GM23248 (cell line): ENCODE measurements around the gene SEMA6D. TPM values are rescaled to one million over a fixed set of nuclear protein-coding genes. Genes with fewer than 3 reads are reported as not detected.

Source experiments
- DNase-seq: peaks from one replicate; pipeline ENCODE4 v3.0.0-alpha.2; 2015
- H2AFZ ChIP-seq: fragments of 200-600 bp; sonication (generic); 2 replicates; pipeline ENCODE4 v1.6.1; 2016; ENCODE audit warnings: antibody characterized with exemption
- H3F3A ChIP-seq: fragments of 200-600 bp; sonication (generic); 2 replicates; pipeline ENCODE4 v1.6.1; 2016; ENCODE audit warnings: mild to moderate bottlenecking, antibody characterized with exemption, mixed run types; ENCODE audit not compliant: insufficient read depth
- H3K27ac ChIP-seq: fragments of 200-600 bp; sonication (generic); 2 replicates; pipeline ENCODE4 v1.5.1; 2016; ENCODE audit warnings: mild to moderate bottlenecking
- H3K27me3 ChIP-seq: fragments of 200-600 bp; sonication (generic); replicated peaks from 2 replicates; pipeline ENCODE4 v1.6.1; 2016; ENCODE audit warnings: mild to moderate bottlenecking; ENCODE audit not compliant: insufficient read depth
- H3K36me3 ChIP-seq: fragments of 200-600 bp; sonication (generic); 2 replicates; pipeline ENCODE4 v1.6.1; 2016; ENCODE audit warnings: low read depth, mild to moderate bottlenecking
- H3K4me1 ChIP-seq: fragments of 200-600 bp; sonication (generic); 2 replicates; pipeline ENCODE4 v1.6.1; 2016; ENCODE audit warnings: mild to moderate bottlenecking; ENCODE audit not compliant: insufficient read depth
- H3K4me2 ChIP-seq: fragments of 200-600 bp; sonication (generic); one replicate; pipeline ENCODE4 v1.6.1; 2016; ENCODE audit warnings: mild to moderate bottlenecking; ENCODE audit not compliant: unreplicated experiment
- H3K4me3 ChIP-seq: fragments of 200-600 bp; sonication (generic); 2 replicates; pipeline ENCODE4 v1.5.1; 2016; ENCODE audit warnings: mild to moderate bottlenecking
- H3K79me2 ChIP-seq: fragments of 200-600 bp; sonication (generic); 2 replicates; pipeline ENCODE4 v1.6.1; 2016; ENCODE audit warnings: mild to moderate bottlenecking; ENCODE audit not compliant: insufficient read depth
- H3K9ac ChIP-seq: fragments of 200-600 bp; sonication (generic); 2 replicates; pipeline ENCODE4 v1.6.1; 2016; ENCODE audit warnings: mild to moderate bottlenecking
- H3K9me2 ChIP-seq: fragments of 200-600 bp; sonication (generic); 2 replicates; pipeline ENCODE4 v1.6.1; 2016; ENCODE audit warnings: mixed run types, mild to moderate bottlenecking, moderate library complexity; ENCODE audit not compliant: insufficient read depth
- H3K9me3 ChIP-seq: fragments of 200-600 bp; sonication (generic); one replicate; pipeline ENCODE4 v1.6.1; 2017; ENCODE audit warnings: low read depth
- H4K20me1 ChIP-seq: fragments of 200-600 bp; sonication (generic); 2 replicates; pipeline ENCODE4 v1.6.0; 2016; ENCODE audit not compliant: insufficient read depth
- EZH2 ChIP-seq: fragments of 200-600 bp; sonication (generic); IDR thresholded peaks from 2 replicates; pipeline ENCODE4 v1.6.1; 2018; ENCODE audit warnings: antibody characterized with exemption, mild to moderate bottlenecking; ENCODE audit not compliant: insufficient read depth, poor library complexity, severe bottlenecking
- EZH2phosphoT487 ChIP-seq: fragments of 200-600 bp; sonication (generic); IDR thresholded peaks from 2 replicates; pipeline ENCODE4 v1.6.1; 2018; ENCODE audit warnings: antibody characterized with exemption, moderate library complexity, mild to moderate bottlenecking, low read depth; ENCODE audit not compliant: insufficient read depth
- WGBS, 2 experiments: methylation state at CpG; one replicate each; pipeline ENCODE4 v1.1.6; 2015 to 2017; ENCODE audit warnings: low lambda C conversion rate in 2 of 2, low coverage in 1 of 2; ENCODE audit errors: missing lambda C conversion rate in 2 of 2; 5-methylcytosine and 5-hydroxymethylcytosine counted together
- in situ Hi-C: fragments of 300-500 bp; cut with MboI; formaldehyde crosslinking; loops from 2 replicates; pipeline ENCODE4 v1.15.0; 2020
- polyA plus RNA-seq: library from polyadenylated mRNA; unstranded; fragments of >200 nt; fragmentation: Nextera tagmentation; extraction: Ambion mirVana; gene quantifications from 2 replicates; pipeline ENCODE4 v1.2.1, GENCODE V29; 2016
- total RNA-seq: library from RNA; depleted of rRNA; stranded (reverse); fragments of >200 nt; shearing (Covaris generic); gene quantifications from 2 replicates; pipeline ENCODE4 v1.2.3, GENCODE V29; 2014

Gene SEMA6D
- total and polyA plus RNA-seq, 2 experiments from 2014 or later = 0.86 to 1.4 TPM

- no peaks in the 10 kb centered on the region for H3K9me2 ChIP-seq
- peaks cover 12% of the 10 kb centered on the region for H3F3A ChIP-seq
- H3K27ac ChIP-seq = no peak overlapping the region
- no peak overlapping the region; the same call in 1 of the 2 replicates for H2AFZ ChIP-seq
- H3K79me2 ChIP-seq = no peaks in the 10 kb centered on the region
- H4K20me1 ChIP-seq = no peaks in the 10 kb centered on the region
- DNase-seq = peak; percentile 55
- WGBS, 2 experiments = 63 to 64% methylated on average over 3 of the region's 3 CpGs
- H3K9me3 ChIP-seq = no peaks in the 10 kb centered on the region
- H3K4me1 ChIP-seq = peaks cover 19% of the 10 kb centered on the region
- no peak overlapping the region for H3K4me3 ChIP-seq
- no peak overlapping the region for H3K9ac ChIP-seq
- H3K36me3 ChIP-seq = no peaks in the 10 kb centered on the region
- H3K4me2 ChIP-seq = no peak overlapping the region
- no peak for TF ChIP-seq EZH2
- TF ChIP-seq EZH2phosphoT487 = no peak
- in situ Hi-C loops = no loop called here
- no peaks in the 10 kb centered on the region for H3K27me3 ChIP-seq
Observed at GRCh38 chr15:47685141-47685870, 32.0 kb upstream of the SEMA6D start.

- Histone ChIP-seq H3K9me2 (no peaks in the 10 kb centered on the region), H2AFZ (peak overlapping the region; percentile 41; the same call in 1 of the 2 replicates), H3K4me3 (peak overlapping the region; percentile 20; the same call in 1 of the 2 replicates), H3K9ac (no peak overlapping the region), H4K20me1 (no peaks in the 10 kb centered on the region), H3K79me2 (no peaks in the 10 kb centered on the region), H3K27me3 (no peaks in the 10 kb centered on the region), H3K4me1 (peaks cover 19% of the 10 kb centered on the region), H3F3A (peaks cover 12% of the 10 kb centered on the region), H3K9me3 (no peaks in the 10 kb centered on the region), H3K4me2 (peak overlapping the region; percentile 35), H3K27ac (peak overlapping the region; percentile 5; the same call in 1 of the 2 replicates), H3K36me3 (no peaks in the 10 kb centered on the region)
- peak; percentile 78 for DNase-seq
- no peak for TF ChIP-seq EZH2
- TF ChIP-seq EZH2phosphoT487 = no peak
- 13 to 15% methylated on average over 4 of the region's 4 CpGs for WGBS, 2 experiments
- in situ Hi-C loops = no loop called here
Observed at GRCh38 chr15:47688573-47689086, 28.7 kb upstream of the SEMA6D start.

GRCh38 chr15:47689660-47690059, 27.6 kb upstream of the SEMA6D start:
- H3K9me2 ChIP-seq = no peaks in the 10 kb centered on the region
- H3K27ac ChIP-seq = no peak overlapping the region
- no peak for DNase-seq
- no peak overlapping the region for H3K4me2 ChIP-seq
- H3K9me3 ChIP-seq = no peaks in the 10 kb centered on the region
- H3K9ac ChIP-seq = no peak overlapping the region
- H3K79me2 ChIP-seq = no peaks in the 10 kb centered on the region
- no peaks in the 10 kb centered on the region for H3K27me3 ChIP-seq
- no peak overlapping the region for H3K4me3 ChIP-seq
- no peak overlapping the region for H2AFZ ChIP-seq
- H3K36me3 ChIP-seq = no peaks in the 10 kb centered on the region
- no peaks in the 10 kb centered on the region for H4K20me1 ChIP-seq
- TF ChIP-seq EZH2phosphoT487 = no peak
- no peak for TF ChIP-seq EZH2
- peaks cover 19% of the 10 kb centered on the region for H3K4me1 ChIP-seq
- in situ Hi-C loops = no loop called here
- 53 to 64% methylated on average over 4 of the region's 4 CpGs for WGBS, 2 experiments
- peaks cover 12% of the 10 kb centered on the region for H3F3A ChIP-seq

- Histone ChIP-seq H3K9me3 (no peaks in the 10 kb centered on the region), H3F3A (peaks cover 12% of the 10 kb centered on the region), H3K27ac (no peak overlapping the region), H3K4me1 (peaks cover 11% of the 10 kb centered on the region), H3K9ac (no peak overlapping the region), H4K20me1 (no peaks in the 10 kb centered on the region), H3K36me3 (no peaks in the 10 kb centered on the region), H3K79me2 (no peaks in the 10 kb centered on the region), H3K27me3 (no peaks in the 10 kb centered on the region), H3K9me2 (no peaks in the 10 kb centered on the region), H3K4me2 (no peak overlapping the region), H3K4me3 (no peak overlapping the region), H2AFZ (no peak overlapping the region)
- TF ChIP-seq EZH2phosphoT487 (no peak), EZH2 (no peak)
- DNase-seq = no peak
- in situ Hi-C loops = no loop called here
- WGBS, 2 experiments = 92 to 93% methylated on average over 2 of the region's 2 CpGs
Observed at GRCh38 chr15:47691882-47692281, 25.4 kb upstream of the SEMA6D start.
